Ishikawa (cell line): ENCODE results near the gene ST3GAL5.

Source experiments
- CEBPB ChIP-seq: IDR thresholded peaks from 2 replicates; pipeline ENCODE4 v1.6.1; 2012
- CREB1 ChIP-seq: IDR thresholded peaks from 2 replicates; pipeline ENCODE4 v1.6.1; 2012; ENCODE audit warnings: low read depth
- EGR1 ChIP-seq: IDR thresholded peaks from 2 replicates; pipeline ENCODE4 v1.6.1; 2012
- EP300 ChIP-seq: IDR thresholded peaks from 2 replicates; pipeline ENCODE4 v1.6.1; 2012; ENCODE audit warnings: borderline replicate concordance
- FOXM1 ChIP-seq: IDR thresholded peaks from 2 replicates; pipeline ENCODE4 v1.6.1; 2012; ENCODE audit warnings: low read depth, borderline replicate concordance
- NFIC ChIP-seq: IDR thresholded peaks from 2 replicates; pipeline ENCODE4 v1.6.1; 2012
- RAD21 ChIP-seq: IDR thresholded peaks from 2 replicates; pipeline ENCODE4 v1.6.1; 2012; ENCODE audit warnings: low read depth
- TAF1 ChIP-seq: IDR thresholded peaks from 2 replicates; pipeline ENCODE4 v1.6.1; 2012; ENCODE audit warnings: low read depth, mild to moderate bottlenecking
- TCF12 ChIP-seq: IDR thresholded peaks from 2 replicates; pipeline ENCODE4 v1.6.1; 2012; ENCODE audit warnings: low read depth
- TEAD4 ChIP-seq: IDR thresholded peaks from 2 replicates; pipeline ENCODE4 v1.6.1; 2012
- YY1 ChIP-seq: IDR thresholded peaks from 2 replicates; pipeline ENCODE4 v1.6.1; 2012; ENCODE audit warnings: low read depth
- ZBTB7A ChIP-seq: IDR thresholded peaks from 2 replicates; pipeline ENCODE4 v1.6.1; 2012; ENCODE audit warnings: low read depth
- TF ChIP-seq, protein P1 (sequence below): IDR thresholded peaks from 2 replicates; pipeline ENCODE4 v1.6.1; 2012
- TF ChIP-seq, protein P2 (sequence below): IDR thresholded peaks from 2 replicates; pipeline ENCODE4 v1.6.1; 2012
- TF ChIP-seq, protein P3 (sequence below): IDR thresholded peaks from 2 replicates; pipeline ENCODE4 v1.6.1; 2012; ENCODE audit warnings: low read depth, mild to moderate bottlenecking

Gene ST3GAL5

DNA sequence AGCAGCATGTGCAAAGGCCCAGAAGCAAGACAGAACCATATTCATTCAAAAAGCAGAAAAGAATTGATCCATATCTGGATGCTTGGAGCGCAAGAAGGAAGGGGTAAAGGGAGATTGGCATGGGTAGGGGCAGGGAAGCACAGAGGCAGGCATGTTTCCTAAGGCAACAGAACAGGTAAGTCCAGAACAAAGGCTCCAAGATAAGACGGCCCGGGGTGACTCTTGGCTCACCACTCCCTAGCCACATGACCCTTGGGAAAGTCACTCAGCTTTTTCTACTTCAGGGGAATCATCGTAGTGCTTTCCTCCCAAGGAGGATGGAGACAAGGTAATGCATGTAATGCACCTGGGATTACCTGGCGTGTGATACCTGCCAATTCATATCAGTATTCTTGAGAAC is 37.7 kb upstream of the ST3GAL5 start:
- TF ChIP-seq TCF12 (no peak), CEBPB (no peak), TAF1 (no peak), TEAD4 (no peak), EGR1 (no peak), YY1 (no peak)
- TF ChIP-seq, protein P1, sequence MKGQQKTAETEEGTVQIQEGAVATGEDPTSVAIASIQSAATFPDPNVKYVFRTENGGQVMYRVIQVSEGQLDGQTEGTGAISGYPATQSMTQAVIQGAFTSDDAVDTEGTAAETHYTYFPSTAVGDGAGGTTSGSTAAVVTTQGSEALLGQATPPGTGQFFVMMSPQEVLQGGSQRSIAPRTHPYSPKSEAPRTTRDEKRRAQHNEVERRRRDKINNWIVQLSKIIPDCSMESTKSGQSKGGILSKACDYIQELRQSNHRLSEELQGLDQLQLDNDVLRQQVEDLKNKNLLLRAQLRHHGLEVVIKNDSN, result no peak
- TF ChIP-seq, protein P2, sequence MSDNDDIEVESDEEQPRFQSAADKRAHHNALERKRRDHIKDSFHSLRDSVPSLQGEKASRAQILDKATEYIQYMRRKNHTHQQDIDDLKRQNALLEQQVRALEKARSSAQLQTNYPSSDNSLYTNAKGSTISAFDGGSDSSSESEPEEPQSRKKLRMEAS, result no peak
- TF ChIP-seq, protein P3, sequence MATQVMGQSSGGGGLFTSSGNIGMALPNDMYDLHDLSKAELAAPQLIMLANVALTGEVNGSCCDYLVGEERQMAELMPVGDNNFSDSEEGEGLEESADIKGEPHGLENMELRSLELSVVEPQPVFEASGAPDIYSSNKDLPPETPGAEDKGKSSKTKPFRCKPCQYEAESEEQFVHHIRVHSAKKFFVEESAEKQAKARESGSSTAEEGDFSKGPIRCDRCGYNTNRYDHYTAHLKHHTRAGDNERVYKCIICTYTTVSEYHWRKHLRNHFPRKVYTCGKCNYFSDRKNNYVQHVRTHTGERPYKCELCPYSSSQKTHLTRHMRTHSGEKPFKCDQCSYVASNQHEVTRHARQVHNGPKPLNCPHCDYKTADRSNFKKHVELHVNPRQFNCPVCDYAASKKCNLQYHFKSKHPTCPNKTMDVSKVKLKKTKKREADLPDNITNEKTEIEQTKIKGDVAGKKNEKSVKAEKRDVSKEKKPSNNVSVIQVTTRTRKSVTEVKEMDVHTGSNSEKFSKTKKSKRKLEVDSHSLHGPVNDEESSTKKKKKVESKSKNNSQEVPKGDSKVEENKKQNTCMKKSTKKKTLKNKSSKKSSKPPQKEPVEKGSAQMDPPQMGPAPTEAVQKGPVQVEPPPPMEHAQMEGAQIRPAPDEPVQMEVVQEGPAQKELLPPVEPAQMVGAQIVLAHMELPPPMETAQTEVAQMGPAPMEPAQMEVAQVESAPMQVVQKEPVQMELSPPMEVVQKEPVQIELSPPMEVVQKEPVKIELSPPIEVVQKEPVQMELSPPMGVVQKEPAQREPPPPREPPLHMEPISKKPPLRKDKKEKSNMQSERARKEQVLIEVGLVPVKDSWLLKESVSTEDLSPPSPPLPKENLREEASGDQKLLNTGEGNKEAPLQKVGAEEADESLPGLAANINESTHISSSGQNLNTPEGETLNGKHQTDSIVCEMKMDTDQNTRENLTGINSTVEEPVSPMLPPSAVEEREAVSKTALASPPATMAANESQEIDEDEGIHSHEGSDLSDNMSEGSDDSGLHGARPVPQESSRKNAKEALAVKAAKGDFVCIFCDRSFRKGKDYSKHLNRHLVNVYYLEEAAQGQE, result no peak

DNA sequence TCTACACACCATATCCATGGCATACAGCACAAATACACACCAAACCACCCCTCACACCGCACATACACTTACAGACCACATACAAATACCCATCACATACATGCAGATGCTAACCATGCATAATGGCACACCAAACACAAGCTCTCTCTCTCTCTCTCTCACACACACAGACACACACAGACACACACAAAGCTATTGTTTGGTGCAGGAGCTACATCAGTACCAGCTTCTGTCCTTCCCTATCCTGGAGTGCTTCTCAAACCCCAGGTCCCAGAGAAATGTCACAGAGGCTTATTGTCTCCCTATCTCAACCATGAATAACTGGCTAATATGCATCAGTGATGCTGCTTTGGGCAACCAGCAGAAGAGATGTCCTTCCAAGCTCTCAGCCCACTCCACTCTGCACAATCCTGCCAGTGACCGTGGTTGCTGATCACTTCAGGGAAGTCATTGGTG is 36.5 kb upstream of the ST3GAL5 start:
- no peak for TF ChIP-seq YY1
- no peak for TF ChIP-seq RAD21
- no peak for TF ChIP-seq EP300

DNA sequence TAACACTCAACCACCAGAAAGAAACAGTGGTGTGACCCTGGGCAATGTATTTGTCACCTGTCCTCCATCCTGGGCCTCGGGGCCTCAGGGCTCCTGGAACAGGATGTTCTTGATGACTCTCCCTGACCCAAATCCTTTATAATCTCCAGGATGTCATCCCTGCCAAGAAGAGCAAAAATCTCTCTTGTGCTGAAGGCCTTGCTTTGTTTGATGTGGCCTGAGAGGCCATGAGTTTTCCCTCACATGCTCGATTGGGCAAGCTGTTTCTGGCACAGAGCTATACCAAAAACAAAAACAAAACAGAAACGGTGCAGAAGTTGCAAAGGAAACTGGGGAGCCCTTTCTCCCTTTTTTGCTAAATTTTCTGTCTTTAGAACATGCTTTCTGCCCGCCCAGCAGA is 35.7 kb upstream of the ST3GAL5 start:
- TF ChIP-seq YY1, result no peak
- no peak for TF ChIP-seq ZBTB7A
- TF ChIP-seq, protein P2, result no peak
- no peak for TF ChIP-seq EP300
- no peak for TF ChIP-seq TEAD4
- TF ChIP-seq, protein P3, result no peak
- TF ChIP-seq TCF12, result no peak
- TF ChIP-seq FOXM1, result no peak
- TF ChIP-seq, protein P1, result no peak
- no peak for TF ChIP-seq TAF1
- TF ChIP-seq RAD21, result no peak
- TF ChIP-seq CREB1, result no peak
- TF ChIP-seq EGR1, result no peak
- TF ChIP-seq NFIC, result no peak
- TF ChIP-seq CEBPB, result no peak

DNA sequence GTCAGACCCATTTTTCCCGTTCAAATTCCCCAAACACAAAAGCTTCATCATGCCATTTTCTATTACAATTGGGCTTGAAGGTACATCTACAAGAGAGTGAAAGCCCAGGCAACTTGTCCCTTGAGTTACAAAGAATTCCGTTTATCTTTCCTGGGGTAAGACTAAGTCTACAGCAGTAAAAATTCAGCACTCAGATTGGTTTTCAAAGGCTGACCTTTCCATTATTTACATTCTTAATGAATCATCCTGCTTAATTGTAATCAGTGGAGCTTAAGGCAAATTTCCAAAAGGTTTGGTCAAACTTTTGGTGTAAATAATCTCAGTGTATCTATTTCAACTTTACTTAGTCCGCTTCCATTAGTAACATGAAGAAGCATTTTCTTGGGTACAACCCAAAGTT is 33.4 kb upstream of the ST3GAL5 start:
- TF ChIP-seq CREB1 (no peak), TCF12 (no peak), ZBTB7A (no peak), FOXM1 (no peak), NFIC (no peak), CEBPB (no peak), EP300 (no peak), TAF1 (no peak), EGR1 (no peak)
- TF ChIP-seq, protein P1, result no peak
- TF ChIP-seq, protein P2, result no peak

DNA sequence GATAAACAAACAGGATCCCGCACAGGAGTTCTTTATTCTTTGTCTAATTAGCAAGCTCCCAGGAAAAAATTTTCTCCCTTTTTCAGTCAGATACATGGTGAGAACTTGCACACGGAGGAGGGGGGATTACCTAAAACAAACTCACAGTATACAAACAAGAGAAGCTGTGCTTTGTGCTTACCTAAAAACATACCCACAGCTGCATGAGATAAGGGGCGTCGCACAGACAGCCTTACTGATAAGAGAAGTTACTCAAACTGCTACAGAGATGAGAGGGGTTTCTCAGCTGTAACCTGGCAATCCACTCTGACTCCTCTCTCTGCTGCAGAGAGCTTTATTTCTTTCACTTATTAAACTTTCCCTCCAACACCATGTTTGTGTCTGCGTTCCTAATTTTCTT is 32.9 kb upstream of the ST3GAL5 start:
- no peak for TF ChIP-seq TEAD4
- no peak for TF ChIP-seq RAD21
- TF ChIP-seq YY1, result no peak
- no peak for TF ChIP-seq EP300
- TF ChIP-seq EGR1, result no peak
- TF ChIP-seq, protein P2, result no peak
- no peak for TF ChIP-seq CEBPB
- TF ChIP-seq, protein P1, result no peak
- no peak for TF ChIP-seq TCF12
- TF ChIP-seq, protein P3, result no peak
- TF ChIP-seq ZBTB7A, result no peak
- no peak for TF ChIP-seq FOXM1
